ENCODE data around the gene SUFU.

The SUFU gene

GRCh38 chr10:102675011-102675665 lies 171.4 kb downstream of the SUFU start:
- DNase-seq: no peak

- DNase-seq: peak; percentile 96
These were observed 172.1 kb downstream of the SUFU start for GRCh38 chr10:102675666-102676533.

GRCh38 chr10:102676534-102677315 lies 173.0 kb downstream of the SUFU start:
- no peak for DNase-seq

DNA sequence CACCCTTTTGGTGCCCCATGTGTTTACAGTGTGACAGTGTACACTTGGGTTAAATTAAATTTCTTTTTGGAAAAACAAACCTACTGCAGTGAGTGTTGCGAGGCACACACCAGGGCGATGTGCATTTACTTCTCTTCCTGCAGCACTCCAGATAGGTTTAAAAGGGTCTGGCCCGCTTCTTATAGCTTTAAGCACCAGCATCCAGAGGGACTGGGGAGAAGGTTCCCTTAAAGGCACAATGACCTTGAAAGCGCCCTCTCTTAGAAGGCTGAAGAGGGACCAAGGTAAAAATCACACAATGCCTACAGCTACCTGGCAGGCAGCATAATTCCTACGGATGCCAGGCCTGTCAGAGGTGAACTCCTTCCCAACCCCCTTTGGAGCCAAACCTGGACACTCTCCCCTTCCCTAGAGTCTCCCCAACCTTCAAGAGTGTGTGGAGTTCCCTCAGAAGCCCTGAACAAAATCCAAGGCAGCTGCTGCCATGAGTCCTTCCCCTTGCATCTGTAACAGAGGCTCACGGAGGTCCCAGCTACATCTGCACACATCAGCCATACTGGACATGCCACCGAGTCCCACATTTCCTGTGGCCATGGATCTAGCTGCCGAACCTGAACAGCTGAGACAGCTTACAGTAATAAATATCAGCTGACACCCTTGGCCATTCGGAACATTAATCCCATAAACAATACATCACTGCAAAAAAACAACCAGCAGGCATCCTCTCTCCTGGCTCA lies 173.7 kb downstream of the SUFU start:
- no peak for DNase-seq

- no peak for DNase-seq
These were observed 174.3 kb downstream of the SUFU start for GRCh38 chr10:102678068-102678400.

DNA sequence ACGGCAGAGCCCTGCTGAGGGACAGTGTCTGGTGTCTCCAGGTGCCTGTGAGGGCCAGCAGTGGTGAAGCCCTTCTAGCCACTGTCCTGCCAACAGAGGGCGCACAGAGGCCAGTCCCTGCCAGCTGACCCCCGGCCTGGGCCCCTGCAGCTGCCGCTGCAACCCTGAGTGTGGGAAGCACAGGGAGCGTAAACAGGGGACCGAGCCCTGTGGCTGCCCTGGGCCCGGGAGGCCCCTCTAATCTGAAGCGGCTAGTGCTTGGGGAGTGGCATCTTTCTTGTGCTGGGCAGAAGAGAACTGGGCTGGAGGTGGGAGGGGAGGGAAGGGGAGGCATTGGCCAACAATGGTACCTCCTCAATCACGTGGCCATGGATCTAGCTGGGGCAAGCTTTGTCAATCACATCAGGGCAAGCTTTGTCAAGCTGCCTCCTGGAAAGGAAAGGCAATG lies 175.1 kb downstream of the SUFU start:
- DNase-seq: peak; percentile 92

- no peak for DNase-seq
These were observed 175.8 kb downstream of the SUFU start for GRCh38 chr10:102679596-102679995.

DNA sequence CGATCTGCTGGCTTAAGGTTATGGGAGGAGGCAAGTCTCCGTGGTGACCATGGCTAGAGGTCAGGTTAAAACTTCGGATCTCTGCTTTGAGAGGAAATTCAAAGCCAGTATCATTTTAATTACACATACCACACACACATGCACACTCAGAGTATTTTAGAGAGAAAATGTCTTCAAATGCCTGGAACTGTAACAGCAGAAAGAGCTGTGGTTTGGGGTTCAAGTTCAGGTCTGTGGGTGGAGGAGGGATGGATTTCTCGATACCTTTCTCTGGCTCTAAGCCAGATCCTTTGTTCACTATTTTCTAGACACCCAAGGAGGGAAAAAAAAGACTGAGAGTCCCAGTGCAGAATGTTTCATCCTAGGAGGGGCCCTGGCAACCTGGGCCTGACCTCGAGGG lies 177.9 kb downstream of the SUFU start:
- DNase-seq: no peak

- no peak for DNase-seq
These were observed 178.6 kb downstream of the SUFU start for GRCh38 chr10:102682416-102682815.

- DNase-seq: no peak
These were observed 179.2 kb downstream of the SUFU start for GRCh38 chr10:102682981-102683380.
